HG03103 (cell line): ENCODE measurements around the gene TAAR9.

ENCODE experiments used
- ATAC-seq: cut with Tn5 transposase; IDR thresholded peaks from one replicate; pipeline ENCODE4 v1.9.1; 2021; ENCODE audit warnings: low read depth; ENCODE audit not compliant: unreplicated experiment

The TAAR9 gene

GRCh38 chr6:132584698-132585097 is 46.6 kb downstream of the TAAR9 start:
- ATAC-seq = no peak

- ATAC-seq = no peak
These were observed 49.3 kb downstream of the TAAR9 start for GRCh38 chr6:132587424-132587823.
